Transverse colon (tissue), 4 donors: ENCODE measurements around the gene DACT2.

Experiments used
- EP300 ChIP-seq: sonication (generic); formaldehyde crosslinking; IDR thresholded peaks from one replicate; pipeline ENCODE4 v1.6.1; 2017; ENCODE audit warnings: antibody characterized with exemption, low read depth
- POLR2A ChIP-seq: fragments of 450-650 bp; IDR thresholded peaks from one replicate; pipeline ENCODE4 v1.6.1; 2016; ENCODE audit warnings: antibody characterized with exemption, mild to moderate bottlenecking, moderate library complexity
- POLR2AphosphoS5 ChIP-seq, 3 donors: sonication (generic); formaldehyde crosslinking; IDR thresholded peaks; one replicate each; pipeline ENCODE4 v1.6.1; 2016; ENCODE audit warnings: antibody characterized with exemption in 3 of 3
- TF ChIP-seq, protein P1 (sequence below), 5 experiments: fragments of 200-600 bp in 3 of 5; fragments of 450-650 bp in 2 of 5; sonication (generic) in 3 of 5; IDR thresholded peaks; 1 replicate in 2 of 5; 2 replicates in 3 of 5; pipeline ENCODE4 v1.5.1; 2016 to 2017; ENCODE audit warnings: antibody characterized with exemption in 5 of 5, inconsistent platforms in 3 of 5, mild to moderate bottlenecking in 2 of 5, moderate library complexity in 1 of 5

DNA sequence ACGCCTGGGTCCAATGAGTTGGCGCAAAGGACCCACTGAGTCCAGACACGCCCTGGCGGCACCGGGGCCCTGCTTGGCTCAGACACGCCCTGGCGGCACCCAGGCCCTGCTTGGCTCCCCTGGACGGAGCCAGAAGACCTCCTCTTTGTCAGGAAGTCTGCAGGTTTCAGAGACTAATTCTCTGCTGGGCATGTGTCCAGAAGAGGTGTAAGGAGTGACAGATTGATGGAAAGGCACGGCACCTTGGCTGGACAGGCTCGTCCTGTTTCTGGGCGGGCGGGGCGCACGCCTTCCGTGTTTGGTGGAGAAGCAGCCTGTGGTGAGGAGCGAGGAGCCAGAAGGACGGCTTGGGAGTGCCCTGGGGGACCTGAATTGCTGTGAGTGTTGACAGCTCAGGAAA is 23.1 kb upstream of the DACT2 start:
- TF ChIP-seq POLR2A (no peak), POLR2AphosphoS5 (IDR thresholded peaks at IDR 0.05) (peak in 1 of 3 donors; percentile 16), EP300 (no peak)
- TF ChIP-seq, protein P1, sequence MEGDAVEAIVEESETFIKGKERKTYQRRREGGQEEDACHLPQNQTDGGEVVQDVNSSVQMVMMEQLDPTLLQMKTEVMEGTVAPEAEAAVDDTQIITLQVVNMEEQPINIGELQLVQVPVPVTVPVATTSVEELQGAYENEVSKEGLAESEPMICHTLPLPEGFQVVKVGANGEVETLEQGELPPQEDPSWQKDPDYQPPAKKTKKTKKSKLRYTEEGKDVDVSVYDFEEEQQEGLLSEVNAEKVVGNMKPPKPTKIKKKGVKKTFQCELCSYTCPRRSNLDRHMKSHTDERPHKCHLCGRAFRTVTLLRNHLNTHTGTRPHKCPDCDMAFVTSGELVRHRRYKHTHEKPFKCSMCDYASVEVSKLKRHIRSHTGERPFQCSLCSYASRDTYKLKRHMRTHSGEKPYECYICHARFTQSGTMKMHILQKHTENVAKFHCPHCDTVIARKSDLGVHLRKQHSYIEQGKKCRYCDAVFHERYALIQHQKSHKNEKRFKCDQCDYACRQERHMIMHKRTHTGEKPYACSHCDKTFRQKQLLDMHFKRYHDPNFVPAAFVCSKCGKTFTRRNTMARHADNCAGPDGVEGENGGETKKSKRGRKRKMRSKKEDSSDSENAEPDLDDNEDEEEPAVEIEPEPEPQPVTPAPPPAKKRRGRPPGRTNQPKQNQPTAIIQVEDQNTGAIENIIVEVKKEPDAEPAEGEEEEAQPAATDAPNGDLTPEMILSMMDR (IDR thresholded peaks at IDR 0.05), result no peak
